Mammary epithelial cell (primary cell): ENCODE results near the gene SYNE3.

ENCODE experiments used
- EZH2 ChIP-seq: IDR thresholded peaks from 2 replicates; pipeline ENCODE4 v1.6.1; 2012; ENCODE audit warnings: low read length, inconsistent platforms, borderline replicate concordance
- TF ChIP-seq, protein P1 (sequence below), 2 donors: IDR thresholded peaks in 1 of 2; conservative IDR thresholded peaks in 1 of 2; 2 replicates each; pipeline ENCODE4 v1.5.1; 2011 to 2012; ENCODE audit warnings: inconsistent platforms in 2 of 2, low read length in 2 of 2, mild to moderate bottlenecking in 2 of 2, control low read depth in 1 of 2, low read depth in 1 of 2; ENCODE audit not compliant: insufficient read depth in 1 of 2; ENCODE audit errors: extremely low read depth in 1 of 2

DNA sequence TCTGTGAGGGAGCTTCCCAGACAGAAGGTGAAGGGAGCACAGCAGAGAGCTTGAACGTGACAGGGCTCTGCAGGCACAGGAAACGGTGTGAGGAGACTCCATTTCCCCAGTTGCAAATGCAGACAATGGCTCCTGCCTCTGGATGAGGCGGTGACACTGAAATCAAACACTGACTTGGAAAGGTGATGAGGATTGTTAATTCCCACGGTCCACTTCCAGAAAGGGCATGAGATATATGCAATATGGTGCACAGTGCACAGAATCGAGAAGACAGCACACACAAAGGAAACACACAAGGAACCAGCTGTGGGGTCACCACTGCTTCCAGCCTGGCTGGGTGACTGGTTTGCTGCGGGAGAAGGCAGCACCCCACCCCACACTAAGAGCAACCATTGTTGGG, 42.0 kb downstream of the SYNE3 start:
- TF ChIP-seq, protein P1, sequence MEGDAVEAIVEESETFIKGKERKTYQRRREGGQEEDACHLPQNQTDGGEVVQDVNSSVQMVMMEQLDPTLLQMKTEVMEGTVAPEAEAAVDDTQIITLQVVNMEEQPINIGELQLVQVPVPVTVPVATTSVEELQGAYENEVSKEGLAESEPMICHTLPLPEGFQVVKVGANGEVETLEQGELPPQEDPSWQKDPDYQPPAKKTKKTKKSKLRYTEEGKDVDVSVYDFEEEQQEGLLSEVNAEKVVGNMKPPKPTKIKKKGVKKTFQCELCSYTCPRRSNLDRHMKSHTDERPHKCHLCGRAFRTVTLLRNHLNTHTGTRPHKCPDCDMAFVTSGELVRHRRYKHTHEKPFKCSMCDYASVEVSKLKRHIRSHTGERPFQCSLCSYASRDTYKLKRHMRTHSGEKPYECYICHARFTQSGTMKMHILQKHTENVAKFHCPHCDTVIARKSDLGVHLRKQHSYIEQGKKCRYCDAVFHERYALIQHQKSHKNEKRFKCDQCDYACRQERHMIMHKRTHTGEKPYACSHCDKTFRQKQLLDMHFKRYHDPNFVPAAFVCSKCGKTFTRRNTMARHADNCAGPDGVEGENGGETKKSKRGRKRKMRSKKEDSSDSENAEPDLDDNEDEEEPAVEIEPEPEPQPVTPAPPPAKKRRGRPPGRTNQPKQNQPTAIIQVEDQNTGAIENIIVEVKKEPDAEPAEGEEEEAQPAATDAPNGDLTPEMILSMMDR (conservative IDR thresholded peaks at IDR 0.05 in 1 of 2, IDR thresholded peaks at IDR 0.05 in 1 of 2; ENCODE audit: extremely low read depth in 1 of 2, insufficient read depth in 1 of 2, low read depth in 1 of 2, low read length in 2 of 2): no peak
- TF ChIP-seq EZH2: no peak
